H1 (cell line): ENCODE data around the gene GALNT5. TPM values are rescaled to one million over a fixed set of nuclear protein-coding genes. Genes with fewer than 3 reads are reported as not detected.

Experiments used
- CTCF ChIA-PET: fragments of 300-600 bp; sonication (Branson Sonifier 250); formaldehyde crosslinking; loops from one replicate; lab custom pipeline; 2021; ENCODE audit not compliant: partially characterized antibody; lab: Charles Lee
- POLR2A ChIA-PET: fragments of 300-600 bp; sonication (Branson Sonifier 250); formaldehyde crosslinking; loops from one replicate; lab custom pipeline; 2021; ENCODE audit warnings: inconsistent platforms; ENCODE audit not compliant: partially characterized antibody; lab: Charles Lee
- DNase-seq, 2 experiments: peaks; one replicate each; pipeline versions ENCODE4 v3.0.0 to v3.0.0-alpha.2; 2010 to 2022; ENCODE audit warnings: low spot score in 2 of 2, low read depth in 1 of 2, mixed read lengths in 1 of 2
- FAIRE-seq: peaks from 2 replicates; lab custom pipeline; 2011; peaks lifted over from hg19 to GRCh38; lab: Jason Lieb, UNC
- H2AFZ ChIP-seq: 2 replicates; pipeline ENCODE4 v1.8.1; 2012; ENCODE audit warnings: low read length, inconsistent platforms
- H2AK5ac ChIP-seq: 2 replicates; pipeline ENCODE4 v1.6.1; 2013; ENCODE audit warnings: low read depth, low read length
- H2BK120ac ChIP-seq: replicated peaks from 2 replicates; pipeline ENCODE3; 2013; ENCODE audit warnings: low read depth, low read length, inconsistent platforms
- H2BK12ac ChIP-seq: 2 replicates; pipeline ENCODE4 v1.6.1; 2013; ENCODE audit warnings: low read depth, low read length
- H2BK15ac ChIP-seq: 2 replicates; pipeline ENCODE4 v1.6.1; 2013; ENCODE audit warnings: low read length
- H2BK20ac ChIP-seq: 2 replicates; pipeline ENCODE4 v1.6.1; 2013; ENCODE audit warnings: low read length
- H2BK5ac ChIP-seq: 2 replicates; pipeline ENCODE4 v1.6.1; 2013; ENCODE audit warnings: low read depth, low read length
- H3K14ac ChIP-seq: 2 replicates; pipeline ENCODE4 v1.6.1; 2013; ENCODE audit warnings: inconsistent platforms; ENCODE audit not compliant: insufficient read length
- H3K18ac ChIP-seq: 2 replicates; pipeline ENCODE4 v1.6.1; 2013; ENCODE audit warnings: low read length; ENCODE audit errors: extremely low read depth
- H3K23ac ChIP-seq: 2 replicates; pipeline ENCODE4 v1.6.1; 2013; ENCODE audit warnings: inconsistent platforms; ENCODE audit not compliant: insufficient read length
- H3K23me2 ChIP-seq: 2 replicates; pipeline ENCODE4 v1.6.1; 2013; ENCODE audit warnings: low read depth, low read length
- H3K27ac ChIP-seq: 2 replicates; pipeline ENCODE4 v1.6.1; 2011; ENCODE audit warnings: low read depth, low read length, inconsistent platforms
- H3K27me3 ChIP-seq, 4 experiments: replicated peaks in 1 of 4; 1 replicate in 1 of 4; 2 replicates in 3 of 4; pipeline versions ENCODE4 v1.6.1 to v1.8.1; 2011 to 2013; ENCODE audit warnings: low read length in 3 of 4, mild to moderate bottlenecking in 3 of 4, inconsistent platforms in 2 of 4, mixed read lengths in 2 of 4, moderate library complexity in 1 of 4; ENCODE audit not compliant: control insufficient read depth in 3 of 4, insufficient read depth in 3 of 4; ENCODE audit errors: extremely low read depth in 1 of 4
- H3K36me3 ChIP-seq, 4 experiments: 2 replicates each; pipeline versions ENCODE4 v1.6.1 to v1.8.1; 2011 to 2013; ENCODE audit warnings: mild to moderate bottlenecking in 4 of 4, low read length in 3 of 4, moderate library complexity in 2 of 4, control low read depth in 1 of 4, inconsistent platforms in 1 of 4; ENCODE audit not compliant: insufficient read depth in 4 of 4, control insufficient read depth in 2 of 4
- H3K4ac ChIP-seq: replicated peaks from 2 replicates; pipeline ENCODE3; 2013; ENCODE audit warnings: low read length, low read depth, mixed read lengths, inconsistent platforms; ENCODE audit not compliant: insufficient read length
- H3K4me1 ChIP-seq, 4 experiments: replicated peaks in 1 of 4; 1 replicate in 1 of 4; 2 replicates in 3 of 4; pipeline versions ENCODE4 v1.6.1 to v1.8.1; 2011 to 2013; ENCODE audit warnings: low read length in 3 of 4, inconsistent platforms in 2 of 4, mixed read lengths in 1 of 4; ENCODE audit not compliant: insufficient read depth in 4 of 4, control insufficient read depth in 3 of 4
- H3K4me2 ChIP-seq, 2 experiments: 2 replicates each; pipeline versions ENCODE4 v1.6.1 to v1.8.1; 2011 to 2013; ENCODE audit warnings: low read depth in 2 of 2, low read length in 2 of 2, control low read depth in 1 of 2, inconsistent platforms in 1 of 2, mild to moderate bottlenecking in 1 of 2; ENCODE audit not compliant: insufficient read depth in 1 of 2
- H3K4me3 ChIP-seq, 4 experiments: fragments of 200-600, 300-600 bp in 1 of 4; sonication (generic), shearing (Covaris generic), sonication (Bioruptor Twin) in 1 of 4; 2 replicates each; pipeline versions ENCODE4 v1.5.1 to v1.8.1; 2011 to 2016; ENCODE audit warnings: low read length in 4 of 4, low read depth in 3 of 4, control low read depth in 2 of 4, inconsistent platforms in 2 of 4, mild to moderate bottlenecking in 2 of 4, mixed read lengths in 1 of 4, moderate library complexity in 1 of 4; ENCODE audit not compliant: insufficient read depth in 2 of 4; ENCODE audit errors: extremely low read depth in 1 of 4
- H3K56ac ChIP-seq: replicated peaks from 2 replicates; pipeline ENCODE3; 2013; ENCODE audit warnings: low read depth, mild to moderate bottlenecking, mixed read lengths, low read length, inconsistent platforms; ENCODE audit not compliant: insufficient read length
- H3K79me1 ChIP-seq: 2 replicates; pipeline ENCODE4 v1.6.1; 2013; ENCODE audit warnings: low read depth, low read length, control low read depth
- H3K79me2 ChIP-seq, 2 experiments: 2 replicates each; pipeline versions ENCODE4 v1.6.1 to v1.8.1; 2012 to 2013; ENCODE audit warnings: low read length in 2 of 2, mild to moderate bottlenecking in 2 of 2, inconsistent platforms in 1 of 2; ENCODE audit not compliant: insufficient read depth in 2 of 2, control insufficient read depth in 1 of 2
- H3K9ac ChIP-seq, 4 experiments: replicated peaks in 1 of 4; 1 replicate in 1 of 4; 2 replicates in 3 of 4; pipeline versions ENCODE4 v1.6.1 to v1.8.1; 2011 to 2013; ENCODE audit warnings: low read depth in 3 of 4, low read length in 3 of 4, control low read depth in 2 of 4, mild to moderate bottlenecking in 2 of 4, moderate library complexity in 2 of 4, inconsistent platforms in 1 of 4; ENCODE audit errors: extremely low read depth in 1 of 4
- H3K9me3 ChIP-seq, 2 experiments: 2 replicates each; pipeline versions ENCODE4 v1.6.1 to v1.8.1; 2012 to 2013; ENCODE audit warnings: mild to moderate bottlenecking in 2 of 2, moderate library complexity in 2 of 2, control low read depth in 1 of 2, inconsistent platforms in 1 of 2, low read depth in 1 of 2, low read length in 1 of 2, mixed read lengths in 1 of 2; ENCODE audit not compliant: insufficient read depth in 2 of 2
- H4K20me1 ChIP-seq, 2 experiments: replicated peaks in 1 of 2; 2 replicates each; pipeline versions ENCODE3 to v1.8.1; 2011 to 2013; ENCODE audit warnings: inconsistent platforms in 2 of 2, low read length in 2 of 2, mild to moderate bottlenecking in 1 of 2; ENCODE audit not compliant: insufficient read depth in 2 of 2, control insufficient read depth in 1 of 2
- H4K5ac ChIP-seq: 2 replicates; pipeline ENCODE4 v1.6.1; 2013; ENCODE audit warnings: low read length, low read depth, mixed read lengths, inconsistent platforms; ENCODE audit not compliant: insufficient read length
- H4K8ac ChIP-seq: 2 replicates; pipeline ENCODE4 v1.8.0; 2013; ENCODE audit warnings: mild to moderate bottlenecking, moderate library complexity, low read length, inconsistent platforms; ENCODE audit not compliant: insufficient read depth; ENCODE audit errors: extremely low read depth
- H4K91ac ChIP-seq: replicated peaks from 2 replicates; pipeline ENCODE3; 2013; ENCODE audit warnings: low read length, mixed read lengths, inconsistent platforms; ENCODE audit not compliant: insufficient read length
- CHD2 ChIP-seq: IDR thresholded peaks from 2 replicates; pipeline ENCODE4 v1.6.1; 2012; ENCODE audit warnings: low read length, improper control_type of control experiment
- KDM1A ChIP-seq: fragments of 200-600, 300-600 bp; sonication (generic); IDR thresholded peaks from 2 replicates; pipeline ENCODE4 v1.7.1; 2016; ENCODE audit warnings: mild to moderate bottlenecking, low read length, borderline replicate concordance
- KDM5A ChIP-seq: fragments of 200-600 bp; IDR thresholded peaks from 2 replicates; pipeline ENCODE4 v1.7.1; 2012; ENCODE audit warnings: mild to moderate bottlenecking, low read length, inconsistent platforms, mixed read lengths
- POLR2A ChIP-seq, 2 experiments: IDR thresholded peaks; 1 replicate in 1 of 2; 2 replicates in 1 of 2; pipeline ENCODE4 v1.6.1; 2011; ENCODE audit warnings: low read depth in 2 of 2, low read length in 2 of 2, mild to moderate bottlenecking in 2 of 2; ENCODE audit errors: control extremely low read depth in 1 of 2
- POLR2AphosphoS5 ChIP-seq: IDR thresholded peaks from 2 replicates; pipeline ENCODE4 v1.6.1; 2011; ENCODE audit warnings: low read depth, low read length
- RXRA ChIP-seq: IDR thresholded peaks from 2 replicates; pipeline ENCODE4 v1.6.1; 2011; ENCODE audit warnings: low read depth, mild to moderate bottlenecking, low read length, moderate library complexity; ENCODE audit not compliant: insufficient read depth
- SAP30 ChIP-seq: fragments of 300-600 bp; sonication (generic); IDR thresholded peaks from 2 replicates; pipeline ENCODE4 v1.7.1; 2012; ENCODE audit warnings: low read length, moderate library complexity, mild to moderate bottlenecking, inconsistent platforms; ENCODE audit not compliant: insufficient read depth, insufficient replicate concordance
- SP1 ChIP-seq: IDR thresholded peaks from 2 replicates; pipeline ENCODE4 v1.6.1; 2011; ENCODE audit warnings: low read depth, low read length
- SP4 ChIP-seq: IDR thresholded peaks from 2 replicates; pipeline ENCODE4 v1.6.1; 2012; ENCODE audit warnings: low read length, inconsistent platforms
- TAF1 ChIP-seq: IDR thresholded peaks from 2 replicates; pipeline ENCODE4 v1.6.1; 2011; ENCODE audit warnings: mild to moderate bottlenecking, low read depth, low read length
- WGBS, 2 experiments: shearing (Covaris generic) in 1 of 2; methylation state at CpG; one replicate each; pipeline versions ENCODE4 v1.1.6 to v1.1.7; 2013 to 2015; ENCODE audit warnings: low lambda C conversion rate in 2 of 2, mixed read lengths in 2 of 2, inconsistent platforms in 1 of 2, low coverage in 1 of 2, missing lambda C conversion rate in 1 of 2; ENCODE audit not compliant: insufficient replicate concordance in 2 of 2, insufficient coverage in 1 of 2, insufficient read length in 1 of 2; ENCODE audit errors: extremely low coverage in 1 of 2, missing lambda C conversion rate in 1 of 2; 5-methylcytosine and 5-hydroxymethylcytosine counted together
- polyA plus RNA-seq, 7 experiments: library from polyadenylated mRNA; depleted of rRNA in 3 of 7; stranded (reverse) in 5 of 7; unstranded in 2 of 7; fragments of >200 nt in 5 of 7; fragments of 200-250 nt in 2 of 7; gene quantifications; 1 replicate in 5 of 7; 2 replicates in 1 of 7; 4 replicates in 1 of 7; pipeline versions ENCODE4 v1.2.1 to v1.2.3, GENCODE V29; 2011 to 2013; ENCODE audit warnings: missing spikeins in 2 of 7, mixed read lengths in 2 of 7
- total RNA-seq: library from RNA; stranded (reverse); fragmentation: NEBNext Ultra II Directional; extraction: Animal tissue kit (Norgen Biotek cat#: 25700); gene quantifications from 2 replicates; pipeline ENCODE4 v1.2.1, GENCODE V29; 2021

GALNT5 gene
- total and polyA plus RNA-seq, 2 of the 8 experiments (the other 6 are each of a cell fraction or from before 2014, with no cell fraction given), result 0.02 to 0.06 TPM

- Histone ChIP-seq H2BK120ac (no peak overlapping the region), H2BK12ac (no peak overlapping the region), H3K79me1 (no peaks in the 10 kb centered on the region), H3K4me2 (no peak overlapping the region), H4K8ac (no peak overlapping the region), H3K9ac (no peak overlapping the region), H2AK5ac (no peak overlapping the region), H3K79me2 (no peaks in the 10 kb centered on the region), H4K5ac (no peak overlapping the region), H3K4me1 (peaks cover 0 to 5% (median 2%) of the 10 kb centered on the region in 4 experiments; a peak in 3 of 7 replicates), H3K4ac (no peak overlapping the region), H2AFZ (no peak overlapping the region), H4K91ac (no peak overlapping the region), H3K36me3 (no peaks in the 10 kb centered on the region), H3K23ac (no peak overlapping the region), H3K14ac (no peak overlapping the region), H4K20me1 (no peaks in the 10 kb centered on the region), H3K4me3 (no peak overlapping the region), H3K27me3 (no peaks in the 10 kb centered on the region), H2BK15ac (no peak overlapping the region), H3K23me2 (no peaks in the 10 kb centered on the region), H3K27ac (no peak overlapping the region), H3K56ac (no peak overlapping the region), H3K9me3 (no peaks in the 10 kb centered on the region), H3K18ac (no peak overlapping the region), H2BK5ac (no peak overlapping the region), H2BK20ac (no peak overlapping the region)
- no peak for FAIRE-seq
- DNase-seq, result no peak
- TF ChIP-seq KDM1A (no peak), SP4 (no peak), POLR2AphosphoS5 (no peak), SP1 (no peak), TAF1 (no peak), KDM5A (no peak), CHD2 (no peak), RXRA (no peak), SAP30 (no peak), POLR2A (IDR thresholded peaks at IDR 0.05; ENCODE audit: control extremely low read depth in 1 of 2, low read depth in 2 of 2, low read length in 2 of 2) (no peak)
- WGBS, 2 experiments, result 92% methylated on average over 4 of the region's 4 CpGs; no CpG with 5 or more reads in 1 of the 2 experiments
- CTCF ChIA-PET, result no interaction called here
- POLR2A ChIA-PET, result no interaction called here
Observed at GRCh38 chr2:157250836-157251235, 6.7 kb upstream of the GALNT5 start.
